HG03095 (cell line): ENCODE results near the gene MTUS2.

Experiments used
- ATAC-seq: cut with Tn5 transposase; IDR thresholded peaks from one replicate; pipeline ENCODE4 v1.9.1; 2021; ENCODE audit warnings: moderate library complexity; ENCODE audit not compliant: unreplicated experiment

The MTUS2 gene

DNA sequence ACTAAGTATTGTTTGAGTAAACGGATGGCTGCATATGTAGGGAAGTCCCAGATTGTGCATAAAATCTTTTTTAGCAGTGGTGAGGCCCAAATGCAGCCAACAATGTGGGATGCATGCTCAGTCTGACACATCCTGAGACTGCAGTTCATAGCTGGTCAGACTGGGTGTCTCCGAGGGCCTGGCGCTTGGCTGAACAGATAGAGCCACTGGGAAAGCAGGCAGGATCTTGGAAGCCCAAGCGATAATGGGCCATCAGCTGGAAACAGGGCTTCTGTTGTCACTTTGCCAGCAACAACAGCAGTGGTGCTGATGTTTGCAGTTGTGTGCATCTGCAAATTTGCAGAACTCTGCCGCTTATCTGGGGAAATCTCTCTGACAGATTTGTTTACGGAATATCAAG, 36.1 kb downstream of the MTUS2 start:
- no peak for ATAC-seq

DNA sequence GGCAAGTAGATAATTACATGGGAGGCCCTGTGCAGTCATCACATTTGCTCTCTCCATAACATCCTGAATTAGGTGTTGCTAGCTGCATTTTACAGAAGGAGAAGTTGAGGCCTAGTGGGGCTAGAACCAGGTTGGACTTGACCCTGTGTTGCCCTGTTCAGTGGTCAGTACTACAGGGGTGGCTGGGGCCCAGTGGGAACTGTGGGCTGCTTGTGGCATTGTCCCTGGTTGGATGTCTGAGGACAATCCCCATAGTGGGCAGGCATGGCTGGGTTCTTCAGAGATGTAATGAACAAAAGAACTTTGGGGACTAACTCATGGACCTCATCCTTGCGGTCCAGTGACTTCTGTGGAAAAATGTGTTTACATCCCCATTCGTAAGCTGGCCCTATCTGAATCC, 38.9 kb downstream of the MTUS2 start:
- no peak for ATAC-seq

DNA sequence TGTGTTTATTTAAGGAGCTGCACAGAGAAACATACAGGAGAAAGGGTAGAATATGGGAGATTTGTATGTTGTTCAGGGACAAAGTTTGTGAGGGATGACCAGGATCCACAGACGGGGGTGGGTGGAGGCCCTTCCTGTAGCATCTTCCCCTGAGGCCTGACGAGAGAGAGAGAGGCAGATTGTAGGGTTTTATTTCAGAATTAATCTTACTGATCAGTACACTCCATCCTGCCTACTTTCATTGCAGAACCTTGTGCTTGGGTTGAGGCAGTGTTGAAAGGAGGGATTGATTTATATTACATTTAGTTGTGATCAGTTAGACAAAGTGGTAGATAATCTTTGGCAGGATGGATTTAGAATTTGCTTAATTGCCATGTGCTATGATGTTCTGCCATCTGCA, 39.6 kb downstream of the MTUS2 start:
- ATAC-seq, result no peak

DNA sequence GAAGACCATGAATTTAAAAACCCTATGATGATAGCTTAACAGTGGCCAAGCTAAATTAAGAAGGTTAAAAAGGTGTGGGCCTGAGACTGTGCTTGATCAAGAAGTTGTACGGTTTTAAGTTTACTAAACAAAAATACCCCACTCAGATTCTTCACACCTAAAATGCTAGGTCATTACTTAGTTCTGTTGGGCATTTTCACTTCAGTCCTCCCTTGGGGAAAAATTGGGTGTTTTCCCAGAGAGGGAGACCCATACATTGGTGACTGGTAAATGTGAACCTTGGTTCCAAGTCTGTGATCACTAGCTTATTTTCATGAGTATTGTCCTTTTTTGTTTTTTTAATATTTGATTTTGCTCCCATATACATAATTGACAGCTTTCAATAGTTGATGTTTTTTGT, 44.4 kb downstream of the MTUS2 start:
- ATAC-seq, result no peak

DNA sequence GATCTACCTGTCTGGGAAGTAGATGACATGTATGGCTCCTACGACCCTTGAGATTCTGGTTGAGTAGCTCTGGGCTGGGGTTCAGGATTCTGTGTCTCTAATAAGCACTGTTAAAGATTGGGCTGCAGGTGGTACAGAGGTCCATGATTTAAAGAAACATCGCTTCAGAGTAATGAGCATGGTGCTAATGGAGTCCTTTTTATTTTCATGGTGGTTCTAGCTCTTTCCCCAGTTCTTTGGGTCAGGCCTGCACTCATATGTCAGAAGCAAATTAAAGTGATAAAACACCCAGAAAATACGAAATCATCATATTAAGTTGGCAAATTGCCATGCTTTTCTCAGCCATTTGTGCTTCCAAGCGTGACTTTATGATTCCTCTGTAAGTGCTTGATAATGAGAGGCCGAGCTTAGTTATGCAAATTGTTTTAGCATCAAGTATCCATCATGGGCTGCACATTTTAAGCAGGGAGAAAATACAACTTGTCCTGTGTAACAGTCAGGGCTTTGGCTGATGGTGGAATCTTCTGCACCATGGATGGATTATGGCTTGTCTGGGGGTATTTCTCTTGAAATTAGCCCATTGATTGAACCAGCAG, 45.1 kb downstream of the MTUS2 start:
- ATAC-seq, result no peak

DNA sequence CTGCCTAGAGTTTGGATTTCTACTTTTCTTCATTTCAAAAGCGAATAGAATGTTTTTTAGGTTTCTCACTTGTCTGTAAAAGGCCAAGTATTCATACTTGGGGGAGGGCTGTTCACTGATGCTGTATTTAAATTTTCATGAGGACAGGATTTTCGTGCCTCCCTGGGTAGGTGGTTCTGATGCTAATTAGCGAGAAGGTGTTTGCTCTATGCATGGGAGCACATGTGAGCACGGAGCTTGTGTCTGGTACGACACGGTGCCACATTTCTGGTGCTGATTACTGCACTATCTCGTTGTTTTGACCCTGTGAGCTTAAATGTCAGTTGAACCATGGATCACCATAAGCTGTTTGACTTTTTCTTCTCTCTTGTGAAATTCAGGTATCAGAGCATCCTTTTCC, 45.8 kb downstream of the MTUS2 start:
- no peak for ATAC-seq

DNA sequence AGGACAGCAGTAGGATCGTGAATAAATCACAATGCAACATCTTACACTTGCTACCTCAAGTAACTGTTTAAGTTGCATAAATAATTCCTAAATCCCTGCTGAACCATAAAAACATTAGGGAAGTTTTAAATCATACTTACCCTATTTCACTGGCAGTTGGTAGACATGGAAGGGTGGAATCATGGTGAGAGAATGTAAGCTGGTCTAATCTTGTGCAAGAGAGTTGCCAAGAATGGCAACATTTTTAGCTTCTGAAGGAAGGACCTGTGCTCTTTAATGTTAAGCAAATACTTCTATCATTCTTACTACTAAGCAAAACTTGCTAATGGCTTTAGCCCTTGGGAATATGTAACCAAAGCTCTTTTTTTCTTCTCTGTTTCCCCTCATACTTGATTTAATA, 46.8 kb downstream of the MTUS2 start:
- no peak for ATAC-seq

DNA sequence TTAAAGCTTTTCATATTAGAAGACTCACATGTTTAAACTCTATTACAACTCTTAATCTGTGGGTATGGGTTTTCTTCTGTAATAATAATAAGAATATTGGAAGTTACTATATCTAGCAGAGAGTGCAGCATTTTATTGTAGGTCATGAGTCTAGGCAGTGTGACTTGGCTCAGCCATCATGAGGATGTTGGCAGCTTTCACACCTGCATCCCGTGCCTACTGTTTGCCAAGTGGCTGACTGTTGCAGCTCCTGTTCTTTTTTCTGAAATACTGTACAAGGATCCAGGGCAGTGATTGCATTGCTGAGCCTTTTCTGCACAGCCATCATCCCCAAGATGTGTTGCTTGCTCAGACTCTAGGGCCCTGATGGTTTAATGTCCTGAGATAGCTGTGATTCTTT, 47.4 kb downstream of the MTUS2 start:
- no peak for ATAC-seq

DNA sequence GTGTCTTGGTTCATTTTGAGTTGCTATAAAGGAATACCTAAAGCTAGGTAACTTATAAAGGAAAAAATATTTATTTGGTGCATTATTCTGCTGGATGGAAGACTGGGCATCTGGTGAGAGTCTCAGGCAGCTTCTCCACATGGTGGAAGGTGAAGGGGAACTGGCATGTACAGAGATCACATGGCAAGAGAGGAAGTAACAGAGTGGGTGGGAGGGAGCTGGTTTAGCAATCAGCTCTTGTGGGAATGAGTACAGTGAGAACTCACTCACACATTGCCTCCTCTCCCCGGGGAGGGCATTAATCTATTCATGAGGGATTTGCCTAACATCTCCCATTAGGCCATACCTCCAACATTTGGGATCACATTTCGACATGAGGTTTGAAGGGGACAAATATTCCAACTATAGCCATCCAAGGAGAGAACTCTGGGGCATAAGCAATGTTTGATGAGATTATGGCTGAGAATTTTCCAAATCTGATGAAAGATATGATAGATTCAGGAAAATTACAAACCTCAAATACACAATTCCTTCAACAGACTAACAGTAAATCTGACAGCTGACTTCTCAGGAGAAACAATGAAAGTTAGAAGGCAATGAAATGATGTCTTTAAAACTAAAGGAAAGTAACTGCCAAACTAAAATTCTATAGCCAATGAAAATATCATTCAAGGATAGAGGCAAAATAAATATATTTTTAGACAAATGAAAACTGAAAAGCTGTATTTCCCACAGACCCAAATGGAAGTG, 52.5 kb downstream of the MTUS2 start:
- ATAC-seq, result no peak

DNA sequence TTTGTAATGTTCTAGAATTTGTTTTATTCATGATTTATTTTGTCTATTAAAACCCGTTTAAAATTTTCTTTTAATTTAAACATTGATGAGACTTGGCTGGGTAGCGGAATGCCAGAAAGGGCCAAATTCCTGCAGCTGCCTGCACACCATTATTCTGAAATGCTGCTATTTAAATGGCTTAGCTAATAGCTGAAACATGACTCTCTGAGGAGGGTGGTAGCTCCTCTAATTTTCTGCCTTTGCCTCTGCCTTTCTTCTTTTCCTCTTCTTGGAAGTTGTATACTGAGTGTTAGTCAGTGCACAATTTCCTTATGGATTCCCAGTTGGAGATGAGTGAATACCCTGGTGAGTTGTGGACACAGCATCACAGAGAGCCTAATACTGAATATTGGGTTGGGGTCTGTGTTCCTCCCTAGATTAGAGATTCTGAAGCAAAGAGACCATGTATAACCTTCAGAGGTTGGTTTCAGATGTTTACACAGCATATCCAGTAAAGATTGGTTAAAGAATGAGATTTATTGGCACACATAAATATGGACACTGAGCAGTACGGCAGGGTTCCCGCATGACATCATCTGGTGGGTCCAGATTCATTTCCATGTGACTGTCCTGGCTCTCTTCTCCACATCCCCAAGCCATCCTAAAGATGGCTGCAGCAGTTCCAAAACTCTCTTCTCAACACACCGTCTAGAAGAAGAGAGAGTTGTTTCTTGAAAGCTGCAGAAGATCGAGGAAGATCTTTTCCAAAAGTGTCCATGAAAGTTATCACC, 55.9 kb downstream of the MTUS2 start:
- ATAC-seq, result no peak

DNA sequence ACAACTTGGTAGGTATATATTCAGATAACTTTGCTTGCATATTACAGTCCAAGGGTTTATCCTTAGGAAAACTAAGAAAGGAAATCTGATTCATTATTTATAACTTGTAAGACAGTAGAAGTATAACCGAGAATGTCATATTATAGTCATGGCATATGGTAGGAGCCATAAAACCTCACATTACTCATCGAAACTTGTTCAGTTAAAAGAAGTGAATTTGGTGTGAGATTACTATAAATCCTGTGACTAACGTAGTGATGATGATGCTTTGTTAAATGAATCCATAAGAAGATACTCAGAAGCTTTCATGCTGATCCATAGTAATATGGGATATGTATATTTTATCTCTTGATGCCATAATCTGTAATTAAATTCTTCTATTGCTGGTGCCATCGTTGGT, 57.3 kb downstream of the MTUS2 start:
- no peak for ATAC-seq

DNA sequence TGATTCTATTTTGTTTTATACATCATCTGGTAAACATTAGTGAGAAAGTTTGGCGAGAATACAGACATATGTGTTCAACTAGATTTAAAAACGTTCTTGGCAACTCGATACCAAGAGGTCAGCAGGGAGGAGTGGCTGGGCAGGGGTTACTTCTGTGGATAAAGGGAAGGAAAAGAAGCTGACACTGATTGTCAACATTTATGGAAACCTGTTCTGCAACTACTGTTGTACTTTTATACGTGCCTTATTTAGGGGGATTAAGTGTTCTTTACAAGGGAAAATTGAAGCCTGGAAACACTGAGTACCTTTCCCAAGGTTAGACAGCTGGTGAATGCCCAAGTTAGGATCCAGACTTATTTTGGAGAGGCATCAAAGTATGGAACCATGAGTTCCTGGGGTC, 65.0 kb downstream of the MTUS2 start:
- ATAC-seq, result no peak

DNA sequence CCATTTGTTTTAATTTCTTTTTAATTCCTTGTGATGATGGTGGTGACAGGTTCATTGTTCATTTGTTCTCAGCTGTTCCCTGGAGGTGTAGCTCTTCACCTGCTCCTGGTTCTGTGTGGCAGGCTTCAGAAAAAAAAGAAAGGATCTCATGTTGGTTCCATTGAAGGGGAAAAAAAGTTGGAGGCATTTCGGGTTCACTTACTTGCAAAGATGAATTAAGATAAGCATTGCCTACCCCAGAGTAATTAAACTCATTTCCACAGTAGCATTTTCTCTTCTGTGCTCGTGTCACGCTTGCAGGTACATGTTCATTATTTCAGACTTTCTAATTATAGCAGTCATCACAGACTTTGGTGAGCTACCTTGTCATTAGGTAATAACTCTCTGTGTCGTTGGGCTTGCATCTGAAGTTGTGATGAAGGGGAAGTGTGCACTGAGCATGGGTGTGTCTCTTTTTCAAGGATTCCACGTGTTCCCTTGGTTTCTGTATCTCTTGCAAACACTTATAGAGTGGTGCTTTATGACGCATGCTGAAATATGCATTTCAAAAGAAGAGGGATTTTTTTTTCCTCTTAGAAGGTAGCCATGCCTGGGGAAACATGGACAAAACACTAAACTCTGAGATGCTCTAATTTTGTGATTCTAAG, 69.1 kb downstream of the MTUS2 start:
- no peak for ATAC-seq

DNA sequence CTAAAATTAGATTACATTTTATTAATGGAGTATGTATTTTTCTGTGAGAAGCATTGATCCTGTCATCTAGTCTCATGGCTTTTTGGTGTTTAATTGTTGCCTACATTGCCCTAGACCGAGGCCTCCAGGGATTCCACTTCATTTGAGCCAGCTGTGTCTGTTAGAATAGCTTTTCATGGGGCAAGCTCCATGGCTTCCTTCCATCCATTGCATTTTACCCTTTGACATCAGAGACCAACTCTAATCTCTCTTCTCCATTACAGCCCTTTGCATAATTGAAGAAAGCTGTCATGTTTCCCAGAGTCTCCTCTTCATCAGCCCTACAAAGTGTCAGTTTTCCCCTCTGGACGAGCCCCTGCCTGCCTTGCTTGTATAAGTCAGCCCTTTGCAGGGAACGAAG, 70.6 kb downstream of the MTUS2 start:
- no peak for ATAC-seq

DNA sequence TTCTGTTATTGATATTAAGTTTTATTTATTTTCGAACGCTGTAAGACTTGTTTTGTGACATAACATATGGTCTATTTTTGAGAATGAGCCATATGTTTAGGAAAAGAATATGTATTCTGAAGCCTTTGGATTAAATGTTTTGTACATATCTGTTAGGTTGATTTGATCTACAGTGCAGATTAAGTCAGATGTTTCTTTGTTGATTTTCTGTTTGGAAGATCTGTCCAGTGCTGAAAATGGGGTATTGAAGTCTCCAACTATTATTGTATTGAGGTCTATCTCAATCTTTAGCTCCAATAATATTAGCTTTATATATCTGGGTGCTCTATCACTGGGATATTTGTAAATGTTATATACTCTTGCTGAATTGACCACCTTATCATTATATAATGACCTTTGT, 97.9 kb downstream of the MTUS2 start:
- no peak for ATAC-seq

DNA sequence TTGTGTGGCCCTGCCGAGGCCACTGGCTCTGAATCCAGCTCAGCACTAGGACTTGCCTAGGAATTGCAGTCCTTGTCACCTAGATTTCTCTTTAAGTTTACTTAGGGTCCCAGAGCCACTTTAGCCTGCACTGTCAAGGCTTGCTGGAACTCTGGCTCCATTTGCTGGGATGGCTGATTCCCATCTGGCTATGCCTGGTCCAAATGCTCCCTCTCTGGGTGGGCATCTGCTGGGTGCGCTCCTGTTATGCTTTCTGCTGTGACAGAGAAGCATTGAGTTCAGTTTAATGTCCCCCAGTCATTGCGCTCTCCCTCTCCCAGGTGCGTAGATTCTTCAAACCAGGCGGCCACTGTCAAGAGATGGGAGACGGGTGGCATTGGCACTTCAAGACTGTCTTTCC, 102.2 kb downstream of the MTUS2 start:
- no peak for ATAC-seq

DNA sequence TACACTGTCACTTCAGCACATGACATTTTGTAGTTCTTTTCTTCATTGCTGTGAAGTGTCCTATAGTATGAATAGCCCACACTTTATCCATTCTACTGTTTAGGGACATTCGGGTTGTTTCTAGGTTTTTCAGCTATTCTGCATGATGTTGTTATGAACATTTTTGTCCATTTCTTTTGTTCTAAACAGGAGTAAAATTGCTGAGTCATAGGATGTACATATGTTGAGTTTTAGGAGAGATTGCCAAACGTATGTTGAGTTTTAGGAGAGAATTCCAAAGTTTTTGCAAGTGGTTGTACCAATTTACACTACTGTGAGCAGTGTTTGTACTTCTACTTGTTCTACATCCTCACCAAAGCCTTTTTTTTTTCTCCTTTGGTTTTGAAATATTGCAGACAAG, 115.0 kb downstream of the MTUS2 start:
- ATAC-seq, result no peak

DNA sequence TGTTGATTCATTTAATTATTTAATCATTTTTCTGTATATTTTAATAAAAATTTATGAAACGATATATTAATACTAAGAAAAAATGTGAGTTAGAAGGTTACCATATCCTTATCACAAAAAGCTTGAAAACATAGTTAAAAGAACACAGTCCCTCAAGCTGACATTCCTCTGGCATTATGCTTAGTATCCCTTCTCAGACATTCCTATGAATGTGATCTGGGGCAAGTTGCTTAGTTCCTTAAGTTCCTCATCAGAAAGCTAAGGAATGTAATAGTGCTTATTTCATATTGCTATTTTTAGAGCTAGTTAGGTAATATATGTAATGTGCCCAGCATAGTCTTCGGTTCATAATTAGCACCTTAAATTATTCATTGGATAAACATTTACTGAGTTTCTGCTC, 122.8 kb downstream of the MTUS2 start:
- ATAC-seq, result no peak

DNA sequence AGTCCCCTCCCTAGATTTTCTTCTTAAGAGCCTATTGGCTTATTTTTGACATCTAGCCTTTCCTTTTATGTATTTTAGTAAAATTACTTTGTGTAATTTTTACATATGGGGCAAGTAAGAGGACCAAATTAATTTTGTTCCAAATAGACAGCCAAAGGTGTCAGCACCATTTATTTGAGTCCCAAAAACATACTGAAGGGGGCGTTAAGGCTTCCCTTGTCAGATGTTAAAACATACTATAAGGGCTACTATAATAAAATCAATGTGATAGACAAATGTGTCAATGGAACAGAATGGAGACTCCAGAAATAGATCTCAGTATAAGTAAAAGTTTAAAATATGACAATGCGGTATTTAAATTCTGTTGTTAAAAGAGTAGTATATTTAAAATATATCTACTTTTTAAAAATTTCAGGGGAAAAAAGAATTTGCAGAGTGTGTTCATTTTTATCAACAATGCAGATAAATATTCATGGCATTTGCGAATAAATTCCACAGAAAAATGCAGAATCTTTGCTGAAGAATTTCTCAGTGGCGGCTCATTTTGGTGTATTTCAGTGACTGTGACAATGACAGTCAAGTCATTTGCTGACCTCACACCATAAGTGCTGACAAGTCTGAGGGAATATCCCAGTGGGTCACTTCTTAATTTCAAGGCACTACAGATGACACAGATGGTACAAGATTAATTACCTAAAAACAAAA, 133.7 kb downstream of the MTUS2 start:
- ATAC-seq, result no peak

DNA sequence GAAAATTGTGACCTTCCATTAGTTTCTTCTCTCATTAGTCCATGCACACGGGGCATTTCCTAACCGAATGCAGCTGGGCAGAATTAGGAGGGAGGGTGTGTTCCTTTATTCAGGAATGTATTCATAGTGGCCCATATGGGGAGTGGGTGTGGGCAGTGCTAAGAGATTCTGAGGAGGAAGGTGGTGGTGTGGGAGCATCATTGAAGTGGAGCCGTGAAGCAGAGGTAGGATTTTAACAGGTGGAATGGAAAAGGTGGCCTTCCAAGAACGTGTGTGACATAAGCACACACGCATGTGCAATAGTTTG, 134.2 kb downstream of the MTUS2 start:
- no peak for ATAC-seq

DNA sequence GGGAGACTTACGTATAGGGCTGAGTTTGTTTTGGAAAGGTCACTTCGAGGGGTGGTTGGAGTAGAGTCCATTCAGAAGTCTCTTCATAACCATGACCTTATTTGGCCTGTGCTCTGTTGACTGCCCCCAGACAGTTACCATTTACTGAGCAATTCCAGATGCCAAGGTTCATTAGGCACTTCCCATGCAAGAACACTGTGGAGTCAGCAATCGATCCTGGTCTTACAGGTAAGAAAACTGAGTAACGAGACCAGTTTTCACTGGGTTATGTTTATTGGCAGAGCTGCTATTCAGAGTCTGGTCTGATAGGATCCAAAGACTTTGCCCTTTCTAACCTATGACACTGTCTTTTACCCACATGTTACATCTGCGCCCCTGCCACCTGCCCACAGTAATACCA, 134.7 kb downstream of the MTUS2 start:
- no peak for ATAC-seq
